IMR-90 (cell line): ENCODE measurements around the gene FRYL. TPM values are rescaled to one million over a fixed set of nuclear protein-coding genes. Genes with fewer than 3 reads are reported as not detected.

ENCODE experiments used
- ATAC-seq: fragments of 200-7000 bp; cut with Tn5 transposase; 2 replicates; pipeline ENCODE4 v1.9.1; 2020; ENCODE audit warnings: low read depth, mild to moderate bottlenecking, moderate library complexity
- BruUV-seq: library from RNA; stranded (reverse); fragments of 400-500 nt; replicated peaks from 2 replicates; lab custom pipeline; 2021; lab: Mats Ljungman, UMichigan
- CTCF ChIA-PET: fragments of 300-600 bp; formaldehyde crosslinking; extraction: SDS; loops from one replicate; lab custom pipeline; 2021; ENCODE audit warnings: antibody characterized with exemption; lab: Yijun Ruan, JAX
- POLR2A ChIA-PET: fragments of 300-600 bp; sonication (Branson Sonifier 250); formaldehyde crosslinking; loops from one replicate; lab custom pipeline; 2022; ENCODE audit warnings: antibody characterized with exemption; ENCODE audit not compliant: unreplicated experiment; lab: Charles Lee
- DNase-seq: peaks from one replicate; pipeline ENCODE4 v3.0.0; 2013
- H2AFZ ChIP-seq: replicated peaks from 2 replicates; pipeline ENCODE3; 2013; ENCODE audit warnings: low read length, mild to moderate bottlenecking; ENCODE audit not compliant: poor library complexity
- H2AK5ac ChIP-seq: 2 replicates; pipeline ENCODE4 v1.6.1; 2013; ENCODE audit warnings: low read depth, low read length, inconsistent platforms
- H2AK9ac ChIP-seq: replicated peaks from 2 replicates; pipeline ENCODE3; 2013; ENCODE audit warnings: mild to moderate bottlenecking, low read depth, low read length, moderate library complexity; ENCODE audit not compliant: poor library complexity
- H2BK120ac ChIP-seq: 2 replicates; pipeline ENCODE4 v1.6.1; 2013; ENCODE audit warnings: low read depth, low read length, inconsistent platforms
- H2BK15ac ChIP-seq: 3 replicates; pipeline ENCODE4 v1.6.1; 2013; ENCODE audit warnings: low read depth, low read length, inconsistent platforms
- H2BK20ac ChIP-seq: 2 replicates; pipeline ENCODE4 v1.6.1; 2013; ENCODE audit warnings: low read depth, mild to moderate bottlenecking, inconsistent platforms, low read length, moderate library complexity
- H2BK5ac ChIP-seq: 2 replicates; pipeline ENCODE4 v1.6.1; 2013; ENCODE audit warnings: mild to moderate bottlenecking, low read depth, low read length, inconsistent platforms; ENCODE audit not compliant: poor library complexity, severe bottlenecking
- H3K14ac ChIP-seq: replicated peaks from 2 replicates; pipeline ENCODE4 v1.6.1; 2013; ENCODE audit warnings: low read depth, low read length, inconsistent platforms
- H3K18ac ChIP-seq: 2 replicates; pipeline ENCODE4 v1.6.1; 2013; ENCODE audit warnings: low read depth, low read length, control low read depth
- H3K23ac ChIP-seq: 2 replicates; pipeline ENCODE4 v1.6.1; 2013; ENCODE audit warnings: low read depth, low read length, inconsistent platforms
- H3K27ac ChIP-seq: 2 replicates; pipeline ENCODE4 v1.5.1; 2013; ENCODE audit warnings: mild to moderate bottlenecking, control low read depth, low read length; ENCODE audit not compliant: insufficient read depth
- H3K27me3 ChIP-seq: 2 replicates; pipeline ENCODE4 v1.6.1; 2013; ENCODE audit warnings: low read length; ENCODE audit not compliant: control insufficient read depth, insufficient read depth
- H3K36me3 ChIP-seq: 2 replicates; pipeline ENCODE4 v1.6.1; 2013; ENCODE audit warnings: low read length, mixed read lengths; ENCODE audit not compliant: control insufficient read depth, insufficient read depth
- H3K4ac ChIP-seq: 2 replicates; pipeline ENCODE4 v1.6.1; 2013; ENCODE audit warnings: low read depth, low read length, inconsistent platforms
- H3K4me1 ChIP-seq: 2 replicates; pipeline ENCODE4 v1.6.1; 2013; ENCODE audit warnings: low read length, mixed read lengths; ENCODE audit not compliant: control insufficient read depth, insufficient read depth
- H3K4me2 ChIP-seq: 2 replicates; pipeline ENCODE4 v1.6.1; 2013; ENCODE audit warnings: low read depth, mild to moderate bottlenecking, control low read depth, low read length, moderate library complexity
- H3K4me3 ChIP-seq: 2 replicates; pipeline ENCODE4 v1.5.1; 2013; ENCODE audit warnings: low read depth, mild to moderate bottlenecking, control low read depth, low read length, moderate library complexity; ENCODE audit not compliant: insufficient read depth
- H3K56ac ChIP-seq: 2 replicates; pipeline ENCODE4 v1.6.1; 2013; ENCODE audit warnings: low read length, inconsistent platforms; ENCODE audit not compliant: insufficient read depth; ENCODE audit errors: extremely low read depth
- H3K79me1 ChIP-seq, 2 experiments: 2 replicates each; pipeline ENCODE4 v1.6.1; 2013; ENCODE audit warnings: low read length in 2 of 2, inconsistent platforms in 1 of 2, low read depth in 1 of 2
- H3K9ac ChIP-seq: 2 replicates; pipeline ENCODE4 v1.6.1; 2013; ENCODE audit warnings: low read depth, low read length, control low read depth
- H3K9me1 ChIP-seq: 2 replicates; pipeline ENCODE4 v1.6.1; 2013; ENCODE audit warnings: low read length, inconsistent platforms; ENCODE audit not compliant: insufficient read depth
- H3K9me3 ChIP-seq: 2 replicates; pipeline ENCODE4 v1.6.1; 2013; ENCODE audit warnings: low read length; ENCODE audit not compliant: control insufficient read depth, insufficient read depth
- H4K20me1 ChIP-seq: 2 replicates; pipeline ENCODE4 v1.6.1; 2013; ENCODE audit warnings: low read length, inconsistent platforms; ENCODE audit not compliant: insufficient read depth
- H4K5ac ChIP-seq: 2 replicates; pipeline ENCODE4 v1.6.1; 2013; ENCODE audit warnings: mild to moderate bottlenecking, low read depth, low read length, control low read depth
- H4K8ac ChIP-seq, 2 experiments: 2 replicates each; pipeline ENCODE4 v1.6.1; 2013; ENCODE audit warnings: low read depth in 2 of 2, low read length in 2 of 2, control low read depth in 1 of 2, inconsistent platforms in 1 of 2
- H4K91ac ChIP-seq: 2 replicates; pipeline ENCODE4 v1.6.1; 2013; ENCODE audit warnings: low read depth, low read length, inconsistent platforms; ENCODE audit not compliant: insufficient read depth
- MAFK ChIP-seq: IDR thresholded peaks from 2 replicates; pipeline ENCODE4 v1.6.1; 2012; ENCODE audit warnings: low read depth, low read length, improper control_type of control experiment
- MAZ ChIP-seq: IDR thresholded peaks from 2 replicates; pipeline ENCODE4 v1.6.1; 2012; ENCODE audit warnings: low read depth, mild to moderate bottlenecking, low read length, improper control_type of control experiment, moderate library complexity, borderline replicate concordance
- RCOR1 ChIP-seq: IDR thresholded peaks from 2 replicates; pipeline ENCODE4 v1.6.1; 2012; ENCODE audit warnings: mild to moderate bottlenecking, low read length, improper control_type of control experiment; ENCODE audit not compliant: insufficient replicate concordance
- SMC3 ChIP-seq: fragments of 150-350 bp; IDR thresholded peaks from 2 replicates; pipeline ENCODE4 v1.6.1; 2016; ENCODE audit warnings: low read depth, mild to moderate bottlenecking, antibody characterized with exemption, low read length, moderate library complexity
- WGBS, 2 experiments: methylation state at CpG; one replicate each; pipeline versions ENCODE4 v1.1.5 to v1.1.7; 2013; ENCODE audit warnings: missing lambda C conversion rate in 2 of 2; ENCODE audit not compliant: insufficient read length in 1 of 2; ENCODE audit errors: extremely low coverage in 2 of 2; 5-methylcytosine and 5-hydroxymethylcytosine counted together
- dilution Hi-C: fragments of 300-500 bp; cut with HindIII; formaldehyde crosslinking; loops from one replicate; pipeline ENCODE4 v1.14.3; 2018; ENCODE audit warnings: low sequenced_read_pairs; ENCODE audit not compliant: unreplicated experiment
- in situ Hi-C: fragments of 300-500 bp; cut with MboI; formaldehyde crosslinking; loops from 3 replicates; pipeline ENCODE4 v1.14.3; 2019; ENCODE audit warnings: low sequenced_read_pairs, inconsistent platforms, mixed read lengths
- intact Hi-C: fragments of 100-400 bp; cut with micrococcal nuclease; formaldehyde crosslinking; loops from 2 replicates; pipeline ENCODE4 v1.10.0; 2022
- polyA plus RNA-seq, 3 experiments: library from polyadenylated mRNA; depleted of rRNA; stranded (reverse); fragments of >200 nt; gene quantifications; 2 replicates each; pipeline ENCODE4 v1.2.3, GENCODE V29; 2012; ENCODE audit warnings: low replicate concordance in 1 of 3
- total RNA-seq: library from RNA; depleted of rRNA; stranded (reverse); fragments of >200 nt; gene quantifications from 2 replicates; pipeline ENCODE4 v1.2.3, GENCODE V29; 2012

Gene FRYL
- total and polyA plus RNA-seq, 2 of the 4 experiments (the other 2 are of a cell fraction): 9.9 to 77.4 TPM

DNA sequence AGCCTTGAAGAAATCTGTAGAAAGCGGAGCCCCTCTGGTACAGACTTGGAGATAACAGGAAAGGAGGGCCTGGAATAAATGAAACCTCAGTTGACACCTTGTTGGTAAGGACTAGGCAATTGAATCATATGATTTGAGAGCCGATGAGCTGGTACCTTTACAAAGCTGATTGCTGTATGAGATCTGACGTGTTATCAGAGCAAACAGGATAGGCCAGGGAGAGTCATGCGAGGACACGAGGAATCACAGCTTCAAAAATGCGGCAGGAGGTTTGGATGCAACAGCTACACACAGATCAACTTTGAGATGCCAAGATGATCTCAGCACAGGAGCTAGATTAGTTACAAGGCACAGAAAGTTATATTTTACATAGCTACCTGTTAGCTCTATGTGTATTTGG, 304.3 kb downstream of the FRYL start:
- H3K4me2 ChIP-seq: no peak overlapping the region
- POLR2A ChIA-PET: no interaction called here
- no peak overlapping the region for H3K27ac ChIP-seq
- no peak overlapping the region for H2BK20ac ChIP-seq
- H3K4me1 ChIP-seq: no peaks in the 10 kb centered on the region
- H4K91ac ChIP-seq: no peak overlapping the region
- DNase-seq (no peak), ATAC-seq (no peak)
- H4K5ac ChIP-seq: no peak overlapping the region
- H3K56ac ChIP-seq: no peak overlapping the region
- H3K9ac ChIP-seq: no peak overlapping the region
- no peak overlapping the region for H2BK120ac ChIP-seq
- H4K20me1 ChIP-seq: no peaks in the 10 kb centered on the region
- 96% methylated on average over 4 of the region's 6 CpGs; no CpG with 5 or more reads in 1 of the 2 experiments for WGBS, 2 experiments
- H3K27me3 ChIP-seq: peaks cover 5% of the 10 kb centered on the region
- H3K14ac ChIP-seq: no peak overlapping the region
- no peak overlapping the region for H2AK5ac ChIP-seq
- no peak overlapping the region for H2BK5ac ChIP-seq
- H3K9me3 ChIP-seq: no peaks in the 10 kb centered on the region
- dilution Hi-C loops (no loop called here), intact Hi-C loops (no loop called here), in situ Hi-C loops (loop anchor here (25.0 kb wide), 1 partner anchor 88 kb away; no protein-coding TSS in a partner anchor)
- CTCF ChIA-PET: no interaction called here
- H2BK15ac ChIP-seq: no peak overlapping the region
- no peaks in the 10 kb centered on the region for H3K9me1 ChIP-seq
- H3K18ac ChIP-seq: no peak overlapping the region
- no peak overlapping the region for H2AFZ ChIP-seq
- H3K4ac ChIP-seq: no peak overlapping the region
- BruUV-seq: no TSS peak
- no peak overlapping the region for H3K4me3 ChIP-seq
- H3K36me3 ChIP-seq: no peaks in the 10 kb centered on the region
- H3K79me1 ChIP-seq: no peaks in the 10 kb centered on the region
- no peak for TF ChIP-seq MAZ
- TF ChIP-seq RCOR1: no peak
- no peak for TF ChIP-seq SMC3
- no peak for TF ChIP-seq MAFK
- H4K8ac ChIP-seq: no peak overlapping the region
- H3K23ac ChIP-seq: no peak overlapping the region
- H2AK9ac ChIP-seq: no peak overlapping the region
